Heart right ventricle (tissue), 16 donors: Measurements from ENCODE around the gene VRK1. TPM values are rescaled to one million over a fixed set of nuclear protein-coding genes. Genes with fewer than 3 reads are reported as not detected.
A peak's percentile ranks its signal among the peaks of the same experiment; 100 is the strongest.

Experiments used
- ATAC-seq, 8 donors: fragments of 200-7000 bp; cut with Tn5 transposase; one replicate each; pipeline ENCODE4 v1.9.1; 2020; ENCODE audit warnings: mild to moderate bottlenecking in 8 of 8, moderate library complexity in 8 of 8, moderate number of reproducible peaks in 1 of 8
- DNase-seq, 2 donors: peaks; one replicate each; pipeline ENCODE4 v3.0.0-alpha.2; 2020
- H3K27ac ChIP-seq, 10 donors: fragments of 200-600 bp; sonication (generic) in 2 of 10; one replicate each; pipeline versions ENCODE4 v1.5.0 to v1.8.0; 2020 to 2022; ENCODE audit warnings: mild to moderate bottlenecking in 3 of 10
- H3K27me3 ChIP-seq, 7 donors: fragments of 200-600 bp; one replicate each; pipeline ENCODE4 v1.8.0; 2021 to 2022; ENCODE audit warnings: mild to moderate bottlenecking in 2 of 7
- H3K36me3 ChIP-seq, 9 donors: fragments of 200-600 bp; sonication (generic) in 1 of 9; one replicate each; pipeline versions ENCODE4 v1.5.0 to v1.8.0; 2020 to 2022; ENCODE audit warnings: mild to moderate bottlenecking in 2 of 9
- H3K4me1 ChIP-seq, 9 donors: fragments of 200-600 bp; sonication (generic) in 1 of 9; one replicate each; pipeline versions ENCODE4 v1.5.0 to v1.8.0; 2020 to 2022; ENCODE audit warnings: mild to moderate bottlenecking in 4 of 9
- H3K4me3 ChIP-seq, 10 donors: fragments of 200-600 bp; sonication (generic) in 2 of 10; one replicate each; pipeline versions ENCODE4 v1.5.0 to v1.8.0; 2020 to 2022; ENCODE audit warnings: mild to moderate bottlenecking in 7 of 10, moderate library complexity in 2 of 10
- H3K9me3 ChIP-seq, 11 donors: fragments of 200-600 bp in 10 of 11; sonication (generic) in 2 of 11; one replicate each; pipeline versions ENCODE4 v1.5.0 to v1.8.0; 2013 to 2022; ENCODE audit warnings: mild to moderate bottlenecking in 2 of 11, control low read depth in 1 of 11, moderate library complexity in 1 of 11
- CTCF ChIP-seq, 9 donors: fragments of 200-600 bp; sonication (generic) in 2 of 9; IDR thresholded peaks; one replicate each; pipeline versions ENCODE4 v1.5.0 to v1.8.0; 2021 to 2022; ENCODE audit warnings: antibody characterized with exemption in 9 of 9, mild to moderate bottlenecking in 5 of 9, moderate library complexity in 1 of 9
- WGBS, 2 donors: extraction: QIAGEN DNeasy Blood & Tissue Kit; methylation state at CpG; one replicate each; pipeline ENCODE4 v1.1.7; 2013; ENCODE audit warnings: inconsistent platforms in 1 of 2; 5-methylcytosine and 5-hydroxymethylcytosine counted together
- intact Hi-C, 10 donors: fragments of 100-400 bp; cut with DNase I; formaldehyde crosslinking; loops; one replicate each; pipeline versions ENCODE4 v1.11.1 to v1.14.2; 2022
- long read RNA-seq, 3 donors: library from polyadenylated mRNA; unstranded; transcript quantifications; one replicate each; pipeline ENCODE4 v2.0.0, GENCODE V29; 2020 to 2021
- polyA plus RNA-seq, 2 donors: library from polyadenylated mRNA; stranded (reverse); fragments of 200-250 nt; gene quantifications; one replicate each; pipeline ENCODE4 v1.2.3, GENCODE V29; 2013
- total RNA-seq, 10 donors: library from RNA; stranded (reverse); fragmentation: NEBNext Ultra II Directional in 3 of 10; extraction: Animal tissue kit (Norgen Biotek cat#: 25700) in 3 of 10; gene quantifications; one replicate each; pipeline versions ENCODE4 v1.2.1 to v1.2.4, GENCODE V29; 2021 to 2023
- donor health status: Arrhythmogenic right ventricular cardiomyopathy.
- donor health status: ischemic (EF 13 %, LVEDD 7.1; RV severe dilation, severe dysfunction).
- donor health status: healthy with polysubstance abuse.
- donor health status: DM: no; HTN: yes; CAD: no.
- donor health status: DM: no; HTN: no; CAD: no.
- donor health status: ischemic (EF 25% LVEDD 6.9; RV normal size, moderate dysfunction).
- donor health status: ischemic (EF 25% LVEDD 5.7; RV mildly dilated, moderate dysfunction).
- donor health status: healthy.
- donor health status: DM: yes; HTN: yes; CAD: no.
- donor health status: Ischemic cardiomyopathy.
- donor health status: ischemic (EF 35%, LVEDD 5.7; RV mildly dilated, moderate dysfunction).
- donor health status: nonischemic (EF 11% LVEDD 7.7; RV severe dilation, severe dysfunction).
- donor health status: DM: yes; HTN: yes; CAD: no.
- donor health status: PGD.
- donor health status: ischemic (EF 29% LVEDD 5.4; RV normal size, mild dysfunction).
- donor health status: nonischemic (EF 23%, LVEDD 6.1; RV moderate dilation, normal function).

Gene VRK1
- 1 to 10 TPM; 4.5 to 9.7 (median 7.7) TPM for total RNA-seq
- polyA plus RNA-seq: 1 to 10 TPM; 2.3 to 2.9 TPM
- long read RNA-seq, donor 1, transcript VRK1-201 (13 exons, 1,745 nt): major isoform, 6 of 9 reads
- long read RNA-seq, donor 1, partial matches to known transcripts: 0 of 9 reads
- long read RNA-seq, donor 1, other reads (novel, unspliced or antisense): 3 of 9 reads
- long read RNA-seq, donor 2, transcript VRK1-201 (13 exons, 1,745 nt): major isoform, 5 of 8 reads
- long read RNA-seq, donor 2, partial matches to known transcripts: 1 of 8 reads
- long read RNA-seq, donor 2, other reads (novel, unspliced or antisense): 2 of 8 reads
- long read RNA-seq, donor 3, transcript VRK1-201 (13 exons, 1,745 nt): major isoform, 5 of 10 reads
- long read RNA-seq, donor 3, partial matches to known transcripts: 2 of 10 reads
- long read RNA-seq, donor 3, other reads (novel, unspliced or antisense): 3 of 10 reads

GRCh38 chr14:96796851-96797581, at the start of gene VRK1:
VRK1 (plus strand) TSS chr14:96797382; CDS start chr14:96833472, 36,090 bp downstream.
- 3% methylated on average over 45 to 57 of the region's 57 CpGs for WGBS, 2 donors
- no peaks in the 10 kb centered on the region for H3K9me3 ChIP-seq
- intact Hi-C loops: no loop called here
- peaks cover 4 to 19% (median 11%) of the 10 kb centered on the region in 9 donors for H3K4me1 ChIP-seq
- no peak for TF ChIP-seq CTCF (IDR thresholded peaks at IDR 0.05)
- no peaks in the 10 kb centered on the region for H3K36me3 ChIP-seq
- no peaks in the 10 kb centered on the region for H3K27me3 ChIP-seq
- peak; percentile 100 for ATAC-seq
- H3K27ac ChIP-seq: peak within 1 kb of the TSS in 5 of 10 donors; percentile 7 to 80 (median 41)
- peak within 1 kb of the TSS; percentile 67 to 99 (median 76) for H3K4me3 ChIP-seq
- DNase-seq: peak; percentile 97

GRCh38 chr14:96747608-96748007, 49.6 kb upstream of the VRK1 start:
- no peaks in the 10 kb centered on the region for H3K9me3 ChIP-seq
- WGBS, 2 donors: 80 to 82% methylated on average over 10 of the region's 10 CpGs
- H3K4me1 ChIP-seq: no peaks in the 10 kb centered on the region
- no peak for TF ChIP-seq CTCF (IDR thresholded peaks at IDR 0.05)
- no peak for ATAC-seq
- no peak overlapping the region for H3K4me3 ChIP-seq
- intact Hi-C loops: loop anchor here in 1 of 10 donors (10.0 kb wide), 1 partner anchor 163 kb away; no protein-coding TSS in a partner anchor
- H3K36me3 ChIP-seq: no peaks in the 10 kb centered on the region
- H3K27ac ChIP-seq: no peak overlapping the region
- no peak for DNase-seq
- H3K27me3 ChIP-seq: peaks cover 0 to 93% (median 52%) of the 10 kb centered on the region in 7 donors

GRCh38 chr14:96748362-96748761, 48.8 kb upstream of the VRK1 start:
- Histone ChIP-seq H3K9me3 (no peaks in the 10 kb centered on the region), H3K36me3 (no peaks in the 10 kb centered on the region), H3K27me3 (peaks cover 0 to 85% (median 44%) of the 10 kb centered on the region in 7 donors), H3K27ac (no peak overlapping the region), H3K4me3 (no peak overlapping the region), H3K4me1 (no peaks in the 10 kb centered on the region)
- no peak for TF ChIP-seq CTCF (IDR thresholded peaks at IDR 0.05)
- ATAC-seq: no peak
- no peak for DNase-seq
- intact Hi-C loops: loop anchor here in 1 of 10 donors (10.0 kb wide), 1 partner anchor 164 kb away; no protein-coding TSS in a partner anchor
- WGBS, 2 donors: 64 to 65% methylated on average over 6 of the region's 6 CpGs

GRCh38 chr14:96751505-96751904, 45.7 kb upstream of the VRK1 start:
- WGBS, 2 donors: 60 to 77% methylated on average over 3 of the region's 3 CpGs
- no peak overlapping the region for H3K4me3 ChIP-seq
- DNase-seq: no peak
- no peak for TF ChIP-seq CTCF (IDR thresholded peaks at IDR 0.05)
- ATAC-seq: no peak
- intact Hi-C loops: no loop called here
- peaks cover 0 to 77% (median 24%) of the 10 kb centered on the region in 7 donors for H3K27me3 ChIP-seq
- H3K9me3 ChIP-seq: no peaks in the 10 kb centered on the region
- H3K4me1 ChIP-seq: no peaks in the 10 kb centered on the region
- no peaks in the 10 kb centered on the region for H3K36me3 ChIP-seq
- H3K27ac ChIP-seq: no peak overlapping the region
